ENCODE measurements around the gene HBG2.

Gene HBG2

GRCh38 chr11:5281596-5281995 is 27.0 kb upstream of the HBG2 start:
- TF ChIP-seq EZH2 (optimal IDR thresholded peaks at IDR 0.05; ENCODE audit: low read depth, low read length) (no peak), CTCF (IDR thresholded peaks at IDR 0.05; ENCODE audit: low read length) (no peak), EZH2phosphoT487 (IDR thresholded peaks at IDR 0.05; ENCODE audit: low read length) (no peak)
- H3K9me3 ChIP-seq (replicated peaks; ENCODE audit: insufficient read depth, low read length): no peaks in the 10 kb centered on the region
- no peak for DNase-seq
- H3K79me2 ChIP-seq (ENCODE audit: low read length): no peaks in the 10 kb centered on the region
- no peaks in the 10 kb centered on the region; the same call in 1 of the 2 replicates for H3F3A ChIP-seq (ENCODE audit: insufficient read depth, low read length)
- no peak overlapping the region for H2AFZ ChIP-seq (ENCODE audit: low read length)
- peaks cover 26% of the 10 kb centered on the region for H3K4me1 ChIP-seq (ENCODE audit: low read length)
- H3K4me3 ChIP-seq (ENCODE audit: low read length): no peak overlapping the region
- no peaks in the 10 kb centered on the region for H3K27me3 ChIP-seq (replicated peaks; ENCODE audit: insufficient read depth, low read length)
- H3K36me3 ChIP-seq (replicated peaks; ENCODE audit: insufficient read depth, low read length): no peaks in the 10 kb centered on the region
- no peaks in the 10 kb centered on the region for H3K9me2 ChIP-seq (replicated peaks; ENCODE audit: insufficient read depth, low read length)
- H3K4me2 ChIP-seq (ENCODE audit: low read depth, low read length): no peak overlapping the region
- no peaks in the 10 kb centered on the region for H4K20me1 ChIP-seq (ENCODE audit: insufficient read depth, low read length)
- H3K27ac ChIP-seq (ENCODE audit: low read length): no peak overlapping the region
- H3K9ac ChIP-seq (ENCODE audit: low read length): no peak overlapping the region

- no peaks in the 10 kb centered on the region for H3F3A ChIP-seq (ENCODE audit: insufficient read depth, low read length)
- H3K27me3 ChIP-seq (replicated peaks; ENCODE audit: insufficient read depth, low read length): no peaks in the 10 kb centered on the region
- H3K9me3 ChIP-seq (replicated peaks; ENCODE audit: insufficient read depth, low read length): no peaks in the 10 kb centered on the region
- H3K4me3 ChIP-seq (ENCODE audit: low read length): no peak overlapping the region
- no peak overlapping the region for H2AFZ ChIP-seq (ENCODE audit: low read length)
- H4K20me1 ChIP-seq (ENCODE audit: insufficient read depth, low read length): no peaks in the 10 kb centered on the region
- H3K27ac ChIP-seq (ENCODE audit: low read length): no peak overlapping the region
- peaks cover 17% of the 10 kb centered on the region; the same call in 1 of the 2 replicates for H3K4me1 ChIP-seq (ENCODE audit: low read length)
- no peaks in the 10 kb centered on the region for H3K79me2 ChIP-seq (ENCODE audit: low read length)
- no peak overlapping the region for H3K9ac ChIP-seq (ENCODE audit: low read length)
- no peaks in the 10 kb centered on the region for H3K9me2 ChIP-seq (replicated peaks; ENCODE audit: insufficient read depth, low read length)
- no peaks in the 10 kb centered on the region for H3K36me3 ChIP-seq (replicated peaks; ENCODE audit: insufficient read depth, low read length)
- H3K4me2 ChIP-seq (ENCODE audit: low read depth, low read length): no peak overlapping the region
- no peak for TF ChIP-seq EZH2 (optimal IDR thresholded peaks at IDR 0.05; ENCODE audit: low read depth, low read length)
- no peak for TF ChIP-seq CTCF (IDR thresholded peaks at IDR 0.05; ENCODE audit: low read length)
- no peak for TF ChIP-seq EZH2phosphoT487 (IDR thresholded peaks at IDR 0.05; ENCODE audit: low read length)
- DNase-seq: peak; percentile 93
Observed at GRCh38 chr11:5280582-5281102, 26.1 kb upstream of the HBG2 start.

- H3K4me2 ChIP-seq (ENCODE audit: low read depth, low read length): no peak overlapping the region
- peaks cover 11% of the 10 kb centered on the region; the same call in 1 of the 2 replicates for H3K4me1 ChIP-seq (ENCODE audit: low read length)
- H3K27ac ChIP-seq (ENCODE audit: low read length): no peak overlapping the region
- no peak overlapping the region for H2AFZ ChIP-seq (ENCODE audit: low read length)
- no peaks in the 10 kb centered on the region for H3F3A ChIP-seq (ENCODE audit: insufficient read depth, low read length)
- H3K9me2 ChIP-seq (replicated peaks; ENCODE audit: insufficient read depth, low read length): no peaks in the 10 kb centered on the region
- TF ChIP-seq CTCF (IDR thresholded peaks at IDR 0.05; ENCODE audit: low read length) (no peak), EZH2phosphoT487 (IDR thresholded peaks at IDR 0.05; ENCODE audit: low read length) (no peak), EZH2 (optimal IDR thresholded peaks at IDR 0.05; ENCODE audit: low read depth, low read length) (no peak)
- no peaks in the 10 kb centered on the region for H3K9me3 ChIP-seq (replicated peaks; ENCODE audit: insufficient read depth, low read length)
- no peak for DNase-seq
- no peaks in the 10 kb centered on the region for H3K36me3 ChIP-seq (replicated peaks; ENCODE audit: insufficient read depth, low read length)
- no peaks in the 10 kb centered on the region for H3K79me2 ChIP-seq (ENCODE audit: low read length)
- no peaks in the 10 kb centered on the region for H4K20me1 ChIP-seq (ENCODE audit: insufficient read depth, low read length)
- H3K9ac ChIP-seq (ENCODE audit: low read length): no peak overlapping the region
- no peak overlapping the region for H3K4me3 ChIP-seq (ENCODE audit: low read length)
- H3K27me3 ChIP-seq (replicated peaks; ENCODE audit: insufficient read depth, low read length): no peaks in the 10 kb centered on the region
Observed at GRCh38 chr11:5279471-5280090, 25.0 kb upstream of the HBG2 start.
